Naive thymus-derived CD4-positive, alpha-beta T cell (primary cell): Measurements from ENCODE around the gene IL19. TPM values are rescaled to one million over a fixed set of nuclear protein-coding genes. Genes with fewer than 3 reads are reported as not detected.

Experiments used
- ATAC-seq: fragments of 150-1000 bp; cut with Tn5 transposase; 2 replicates; pipeline ENCODE4 v1.10.0; 2021; ENCODE audit warnings: mild to moderate bottlenecking, moderate library complexity
- CTCF ChIA-PET: fragments of 350-600 bp; sonication (Branson Sonifier 250); formaldehyde crosslinking; loops from one replicate; lab custom pipeline; 2021; ENCODE audit warnings: antibody characterized with exemption; lab: Charles Lee
- POLR2A ChIA-PET: fragments of 350-600 bp; sonication (Branson Sonifier 250); formaldehyde crosslinking; loops from one replicate; lab custom pipeline; 2021; ENCODE audit warnings: antibody characterized with exemption, inconsistent platforms; lab: Charles Lee
- DNase-seq, 9 donors: peaks; one replicate each; pipeline versions ENCODE4 v3.0.0 to v3.0.0-alpha.2; 2020 to 2022; ENCODE audit warnings: mixed read lengths in 1 of 9
- H3K27ac ChIP-seq: one replicate; pipeline ENCODE4 v1.7.0; 2013; ENCODE audit warnings: mild to moderate bottlenecking, low read depth, low read length, moderate library complexity
- H3K27me3 ChIP-seq, 2 donors: one replicate each; pipeline ENCODE4 v1.7.0; 2013; ENCODE audit warnings: low read length in 2 of 2, mild to moderate bottlenecking in 2 of 2, moderate library complexity in 2 of 2; ENCODE audit not compliant: control insufficient read depth in 2 of 2, insufficient read depth in 2 of 2
- H3K36me3 ChIP-seq, 3 experiments: 1 replicate in 2 of 3; 2 replicates in 1 of 3; pipeline ENCODE4 v1.7.0; 2013; ENCODE audit warnings: low read length in 3 of 3, mild to moderate bottlenecking in 3 of 3, moderate library complexity in 1 of 3; ENCODE audit not compliant: insufficient read depth in 3 of 3, control insufficient read depth in 2 of 3
- H3K4me1 ChIP-seq, 2 donors: one replicate each; pipeline ENCODE4 v1.7.0; 2013; ENCODE audit warnings: low read length in 2 of 2, mild to moderate bottlenecking in 2 of 2, moderate library complexity in 1 of 2; ENCODE audit not compliant: control insufficient read depth in 2 of 2, insufficient read depth in 2 of 2
- H3K4me3 ChIP-seq: 2 replicates; pipeline ENCODE4 v1.7.0; 2013; ENCODE audit warnings: mild to moderate bottlenecking, low read length
- H3K9me3 ChIP-seq, 3 experiments: 1 replicate in 2 of 3; 2 replicates in 1 of 3; pipeline ENCODE4 v1.7.0; 2013; ENCODE audit warnings: low read length in 3 of 3; ENCODE audit not compliant: control insufficient read depth in 2 of 3
- H3K27ac Mint-ChIP-seq, 9 donors: one replicate each; pipeline ENCODE4 v1.8.0; 2020 to 2022; ENCODE audit warnings: mixed read lengths in 9 of 9, mild to moderate bottlenecking in 8 of 9, moderate library complexity in 5 of 9, inconsistent platforms in 2 of 9
- H3K27me3 Mint-ChIP-seq, 5 donors: one replicate each; pipeline ENCODE4 v1.8.0; 2021 to 2022; ENCODE audit warnings: mixed read lengths in 5 of 5, mild to moderate bottlenecking in 1 of 5
- H3K36me3 Mint-ChIP-seq, 5 donors: one replicate each; pipeline ENCODE4 v1.8.0; 2020 to 2022; ENCODE audit warnings: mixed read lengths in 5 of 5, mild to moderate bottlenecking in 3 of 5, inconsistent platforms in 1 of 5
- H3K4me1 Mint-ChIP-seq, 7 donors: one replicate each; pipeline ENCODE4 v1.8.0; 2020 to 2022; ENCODE audit warnings: mixed read lengths in 7 of 7, mild to moderate bottlenecking in 3 of 7, inconsistent platforms in 1 of 7
- H3K4me3 Mint-ChIP-seq, 10 donors: one replicate each; pipeline ENCODE4 v1.8.0; 2020 to 2022; ENCODE audit warnings: mild to moderate bottlenecking in 10 of 10, mixed read lengths in 10 of 10, moderate library complexity in 6 of 10, inconsistent platforms in 2 of 10
- H3K9me3 Mint-ChIP-seq, 11 donors: one replicate each; pipeline ENCODE4 v1.8.0; 2020 to 2022; ENCODE audit warnings: mixed read lengths in 11 of 11, mild to moderate bottlenecking in 4 of 11, inconsistent platforms in 1 of 11, moderate library complexity in 1 of 11
- intact Hi-C, 2 donors: fragments of 100-400 bp; cut with micrococcal nuclease; formaldehyde crosslinking; loops; one replicate each; pipeline ENCODE4 v1.15.1; 2023
- polyA plus RNA-seq, 2 donors: library from polyadenylated mRNA; unstranded; fragments of 300-500 nt; fragmentation: Illumina TruSeq; gene quantifications; one replicate each; pipeline ENCODE4 v1.2.3, GENCODE V29; 2021
- total RNA-seq, 6 experiments: library from RNA in 5 of 6; stranded (reverse) in 5 of 6; gene quantifications; 1 replicate in 5 of 6; 2 replicates in 1 of 6; pipeline ENCODE4 v1.2.3 and lab custom pipeline; 2021 to 2026

IL19 gene
- total and polyA plus RNA-seq, 7 experiments from 2014 or later = not detected

GRCh38 chr1:206824331-206824730, 53.8 kb downstream of the IL19 start:
- Histone ChIP-seq H3K27me3 (no peaks in the 10 kb centered on the region), H3K9me3 (no peaks in the 10 kb centered on the region), H3K4me3 (no peak overlapping the region), H3K4me1 (peaks cover 7 to 22% of the 10 kb centered on the region in 2 donors), H3K36me3 (no peaks in the 10 kb centered on the region), H3K27ac (no peak overlapping the region)
- H3K4me3 Mint-ChIP-seq = peak overlapping the region in 3 of 10 donors; percentile 6 to 24 (median 18)
- peaks cover 0 to 4% (median 0%) of the 10 kb centered on the region in 11 donors for H3K9me3 Mint-ChIP-seq
- H3K27me3 Mint-ChIP-seq = no peaks in the 10 kb centered on the region
- H3K36me3 Mint-ChIP-seq = peaks cover 0 to 4% (median 0%) of the 10 kb centered on the region in 5 donors
- ChIA-PET CTCF (interaction anchor here (1.4 kb wide), 1 partner anchor 108 kb away, joined by 3 read pairs; no protein-coding TSS in a partner anchor), POLR2A (interaction anchor here (0.6 to 0.9 kb wide), 3 partner anchors 35 to 131 kb away, joined by 3 to 5 read pairs (median 4); no protein-coding TSS in a partner anchor)
- ATAC-seq = peak; percentile 53
- peak in 1 of 9 donors; percentile 14 for DNase-seq
- peak overlapping the region in 8 of 9 donors; percentile 6 to 84 (median 38) for H3K27ac Mint-ChIP-seq
- H3K4me1 Mint-ChIP-seq = peaks cover 16 to 40% (median 32%) of the 10 kb centered on the region in 7 donors
- intact Hi-C loops = no loop called here

- H3K36me3 Mint-ChIP-seq = peaks cover 0 to 4% (median 0%) of the 10 kb centered on the region in 5 donors
- H3K4me3 Mint-ChIP-seq = no peak overlapping the region
- H3K9me3 Mint-ChIP-seq = peaks cover 0 to 4% (median 0%) of the 10 kb centered on the region in 11 donors
- H3K4me3 ChIP-seq = no peak overlapping the region
- H3K27me3 Mint-ChIP-seq = peaks cover 0 to 3% (median 0%) of the 10 kb centered on the region in 5 donors
- H3K27me3 ChIP-seq = no peaks in the 10 kb centered on the region
- CTCF ChIA-PET = interaction anchor here (1.2 to 2.0 kb wide), 2 partner anchors 83 to 111 kb away, joined by 5 to 6 read pairs; no protein-coding TSS in a partner anchor
- peaks cover 21 to 56% (median 48%) of the 10 kb centered on the region in 7 donors for H3K4me1 Mint-ChIP-seq
- no peak for DNase-seq
- H3K9me3 ChIP-seq = no peaks in the 10 kb centered on the region
- POLR2A ChIA-PET = interaction anchor here (1.0 to 1.3 kb wide), 2 partner anchors 9 to 21 kb away, joined by 3 to 6 read pairs; no protein-coding TSS in a partner anchor
- no peak overlapping the region for H3K27ac ChIP-seq
- intact Hi-C loops = no loop called here
- no peak for ATAC-seq
- H3K4me1 ChIP-seq = peaks cover 22 to 32% of the 10 kb centered on the region in 2 donors
- no peaks in the 10 kb centered on the region for H3K36me3 ChIP-seq
- H3K27ac Mint-ChIP-seq = peak overlapping the region in 2 of 9 donors; percentile 1 to 78
Measured at GRCh38 chr1:206826394-206826793, 55.8 kb downstream of the IL19 start.

GRCh38 chr1:206828061-206828460, 57.5 kb downstream of the IL19 start:
- Mint-ChIP-seq H3K4me3 (no peak overlapping the region), H3K36me3 (peaks cover 0 to 4% (median 0%) of the 10 kb centered on the region in 5 donors), H3K27me3 (peaks cover 0 to 3% (median 0%) of the 10 kb centered on the region in 5 donors), H3K9me3 (peaks cover 0 to 4% (median 0%) of the 10 kb centered on the region in 11 donors), H3K27ac (peak overlapping the region in 6 of 9 donors; percentile 45 to 87 (median 76)), H3K4me1 (peaks cover 28 to 68% (median 56%) of the 10 kb centered on the region in 7 donors)
- ChIA-PET POLR2A (interaction anchor here (1.4 to 2.8 kb wide), 6 partner anchors 11 to 93 kb away, joined by 4 to 8 read pairs (median 6); no protein-coding TSS in a partner anchor), CTCF (no interaction called here)
- H3K27me3 ChIP-seq = no peaks in the 10 kb centered on the region
- no peaks in the 10 kb centered on the region for H3K36me3 ChIP-seq
- no peaks in the 10 kb centered on the region for H3K9me3 ChIP-seq
- ATAC-seq (no peak), DNase-seq (no peak)
- H3K4me3 ChIP-seq = no peak overlapping the region
- intact Hi-C loops = loop anchor here in 1 of 2 donors (2.0 kb wide), 1 partner anchor 19 kb away; no protein-coding TSS in a partner anchor
- peaks cover 22 to 32% of the 10 kb centered on the region in 2 donors for H3K4me1 ChIP-seq
- H3K27ac ChIP-seq = no peak overlapping the region

GRCh38 chr1:206828765-206829164, 58.2 kb downstream of the IL19 start:
- Mint-ChIP-seq H3K27ac (peak overlapping the region in 6 of 9 donors; percentile 74 to 90 (median 86)), H3K4me3 (peak overlapping the region in 7 of 10 donors; percentile 53 to 76 (median 67)), H3K36me3 (peaks cover 0 to 4% (median 0%) of the 10 kb centered on the region in 5 donors), H3K9me3 (peaks cover 0 to 4% (median 0%) of the 10 kb centered on the region in 11 donors), H3K4me1 (peaks cover 29 to 73% (median 61%) of the 10 kb centered on the region in 7 donors), H3K27me3 (peaks cover 0 to 10% (median 0%) of the 10 kb centered on the region in 5 donors)
- no peak overlapping the region for H3K4me3 ChIP-seq
- peaks cover 22 to 32% of the 10 kb centered on the region in 2 donors for H3K4me1 ChIP-seq
- CTCF ChIA-PET = interaction anchor here (0.6 to 1.1 kb wide), 4 partner anchors 11 to 1082 kb away, joined by 3 read pairs; no protein-coding TSS in a partner anchor
- no peak for DNase-seq
- H3K27ac ChIP-seq = no peak overlapping the region
- H3K9me3 ChIP-seq = no peaks in the 10 kb centered on the region
- ATAC-seq = no peak
- no peaks in the 10 kb centered on the region for H3K36me3 ChIP-seq
- no peaks in the 10 kb centered on the region for H3K27me3 ChIP-seq
- POLR2A ChIA-PET = interaction anchor here (0.6 to 2.8 kb wide), 11 partner anchors 12 to 177 kb away, joined by 3 to 8 read pairs (median 4); no protein-coding TSS in a partner anchor
- intact Hi-C loops = loop anchor here (1.0 to 2.0 kb wide), 3 partner anchors 11 to 44 kb away; no protein-coding TSS in a partner anchor

DNA sequence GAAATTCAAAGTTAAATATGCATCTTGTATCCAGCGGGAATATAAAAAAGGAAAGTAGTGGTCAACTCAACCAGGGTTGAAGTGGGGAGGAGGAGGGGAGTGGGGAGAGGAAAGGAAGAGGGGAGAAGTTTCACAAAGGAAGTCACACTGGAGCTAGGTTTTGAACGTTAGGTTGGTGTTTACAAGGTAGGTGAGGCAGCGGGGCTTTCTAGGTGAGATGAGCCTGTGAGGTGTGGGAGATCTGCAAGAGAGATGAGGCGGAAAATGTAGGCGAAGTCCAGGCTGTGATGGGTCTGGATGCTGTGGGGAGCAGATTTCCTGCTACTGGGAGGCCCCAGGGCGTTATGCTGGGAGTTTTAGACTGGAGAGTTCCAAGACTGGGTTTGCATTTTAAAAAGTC, 58.7 kb downstream of the IL19 start:
- peak overlapping the region; percentile 12 for H3K4me3 ChIP-seq
- Mint-ChIP-seq H3K9me3 (peaks cover 0 to 2% (median 0%) of the 10 kb centered on the region in 11 donors), H3K4me1 (peaks cover 26 to 72% (median 57%) of the 10 kb centered on the region in 7 donors), H3K36me3 (peaks cover 0 to 4% (median 0%) of the 10 kb centered on the region in 5 donors), H3K27ac (peak overlapping the region; percentile 74 to 90 (median 83)), H3K4me3 (peak overlapping the region; percentile 53 to 83 (median 66)), H3K27me3 (peaks cover 0 to 16% (median 0%) of the 10 kb centered on the region in 5 donors)
- no peaks in the 10 kb centered on the region for H3K27me3 ChIP-seq
- H3K36me3 ChIP-seq = no peaks in the 10 kb centered on the region
- intact Hi-C loops = loop anchor here (1.0 to 2.0 kb wide), 3 partner anchors 12 to 45 kb away; no protein-coding TSS in a partner anchor
- H3K27ac ChIP-seq = peak overlapping the region; percentile 47
- peaks cover 22 to 27% of the 10 kb centered on the region in 2 donors for H3K4me1 ChIP-seq
- peak in 3 of 9 donors; percentile 7 to 25 (median 10) for DNase-seq
- ChIA-PET CTCF (interaction anchor here (0.8 to 1.1 kb wide), 3 partner anchors 10 to 153 kb away, joined by 3 read pairs; no protein-coding TSS in a partner anchor), POLR2A (interaction anchor here (0.6 to 2.8 kb wide), 11 partner anchors 11 to 137 kb away, joined by 3 to 8 read pairs (median 4); no protein-coding TSS in a partner anchor)
- no peaks in the 10 kb centered on the region for H3K9me3 ChIP-seq
- ATAC-seq = peak; percentile 54

- Mint-ChIP-seq H3K9me3 (peaks cover 0 to 2% (median 0%) of the 10 kb centered on the region in 11 donors), H3K4me3 (peak overlapping the region in 8 of 10 donors; percentile 5 to 83 (median 60))
- intact Hi-C loops = loop anchor here (1.0 to 2.0 kb wide), 3 partner anchors 13 to 46 kb away; no protein-coding TSS in a partner anchor
Measured at GRCh38 chr1:206829875-206830274, 59.3 kb downstream of the IL19 start.

More at GRCh38 chr1:206829875-206830274, 59.3 kb downstream of the IL19 start:
- ChIA-PET POLR2A (interaction anchor here (0.5 to 2.1 kb wide), 7 partner anchors 13 to 136 kb away, joined by 3 to 8 read pairs (median 3); no protein-coding TSS in a partner anchor), CTCF (interaction anchor here (0.6 to 0.8 kb wide), 2 partner anchors 10 to 106 kb away, joined by 3 to 4 read pairs; no protein-coding TSS in a partner anchor)
- DNase-seq (no peak), ATAC-seq (peak; percentile 60)
- H3K27ac ChIP-seq = peak overlapping the region; percentile 47
- H3K4me1 Mint-ChIP-seq = peaks cover 24 to 68% (median 51%) of the 10 kb centered on the region in 7 donors
- H3K36me3 ChIP-seq = no peaks in the 10 kb centered on the region
- no peaks in the 10 kb centered on the region for H3K9me3 ChIP-seq
- no peaks in the 10 kb centered on the region for H3K27me3 ChIP-seq
- H3K4me1 ChIP-seq = peaks cover 21 to 22% of the 10 kb centered on the region in 2 donors
- peak overlapping the region; percentile 12 for H3K4me3 ChIP-seq
- peak overlapping the region in 8 of 9 donors; percentile 56 to 90 (median 83) for H3K27ac Mint-ChIP-seq
- H3K27me3 Mint-ChIP-seq = peaks cover 0 to 22% (median 0%) of the 10 kb centered on the region in 5 donors
- peaks cover 0 to 4% (median 0%) of the 10 kb centered on the region in 5 donors for H3K36me3 Mint-ChIP-seq
